ENCODE results near the gene CATSPER4. TPM values are rescaled to one million over a fixed set of nuclear protein-coding genes. Genes with fewer than 3 reads are reported as not detected.

The CATSPER4 gene
- total RNA-seq, 3 donors from 2014 or later (not counting 1 experiment from before 2014, with no cell fraction given) = not detected

DNA sequence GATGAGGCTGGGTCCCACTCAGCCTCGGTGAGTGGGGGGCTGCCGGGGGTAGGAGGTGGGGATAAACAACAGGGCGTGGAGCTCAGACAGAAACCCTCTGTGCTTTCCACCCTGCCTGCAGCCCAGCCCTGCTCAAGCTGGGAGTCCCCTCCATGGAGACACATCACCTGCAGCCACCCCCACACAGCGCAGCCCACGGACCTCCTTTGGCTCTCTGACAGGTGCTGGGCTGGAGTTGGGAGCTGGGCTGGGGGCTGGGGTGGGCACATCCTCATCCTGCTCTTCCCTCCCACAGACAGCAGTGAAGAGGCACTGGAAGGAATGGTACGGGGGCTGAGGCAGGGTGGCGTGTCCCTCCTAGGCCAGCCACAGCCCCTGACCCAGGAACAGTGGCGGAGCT lies 1.9 kb upstream of the CATSPER4 start:
- WGBS (ENCODE audit: insufficient coverage) = 93% methylated on average over 8 of the region's 8 CpGs
- Mint-ChIP-seq H3K9me3 (no peaks in the 10 kb centered on the region), H3K27ac (no peak overlapping the region), H3K27me3 (ENCODE audit: low read depth in 2 of 2) (peaks cover 0 to 3% of the 10 kb centered on the region in 2 donors), H3K4me1 (peaks cover 0 to 4% of the 10 kb centered on the region in 2 donors), H3K4me3 (no peak overlapping the region), H3K36me3 (no peaks in the 10 kb centered on the region)
- TF ChIP-seq, protein P1, sequence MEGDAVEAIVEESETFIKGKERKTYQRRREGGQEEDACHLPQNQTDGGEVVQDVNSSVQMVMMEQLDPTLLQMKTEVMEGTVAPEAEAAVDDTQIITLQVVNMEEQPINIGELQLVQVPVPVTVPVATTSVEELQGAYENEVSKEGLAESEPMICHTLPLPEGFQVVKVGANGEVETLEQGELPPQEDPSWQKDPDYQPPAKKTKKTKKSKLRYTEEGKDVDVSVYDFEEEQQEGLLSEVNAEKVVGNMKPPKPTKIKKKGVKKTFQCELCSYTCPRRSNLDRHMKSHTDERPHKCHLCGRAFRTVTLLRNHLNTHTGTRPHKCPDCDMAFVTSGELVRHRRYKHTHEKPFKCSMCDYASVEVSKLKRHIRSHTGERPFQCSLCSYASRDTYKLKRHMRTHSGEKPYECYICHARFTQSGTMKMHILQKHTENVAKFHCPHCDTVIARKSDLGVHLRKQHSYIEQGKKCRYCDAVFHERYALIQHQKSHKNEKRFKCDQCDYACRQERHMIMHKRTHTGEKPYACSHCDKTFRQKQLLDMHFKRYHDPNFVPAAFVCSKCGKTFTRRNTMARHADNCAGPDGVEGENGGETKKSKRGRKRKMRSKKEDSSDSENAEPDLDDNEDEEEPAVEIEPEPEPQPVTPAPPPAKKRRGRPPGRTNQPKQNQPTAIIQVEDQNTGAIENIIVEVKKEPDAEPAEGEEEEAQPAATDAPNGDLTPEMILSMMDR (IDR thresholded peaks at IDR 0.05) = no peak
- Histone ChIP-seq H3K4me1 (ENCODE audit: control insufficient read depth, insufficient read depth, low read length) (no peaks in the 10 kb centered on the region), H3K4me3 (ENCODE audit: low read length) (no peak overlapping the region), H3K36me3 (ENCODE audit: control insufficient read depth, insufficient read depth, low read length) (no peaks in the 10 kb centered on the region), H3K27me3 (ENCODE audit: control insufficient read depth, insufficient read depth, low read length) (no peaks in the 10 kb centered on the region), H3K27ac (ENCODE audit: low read length) (no peak overlapping the region), H3K9me3 (ENCODE audit: control insufficient read depth, insufficient read depth, low read length) (no peaks in the 10 kb centered on the region)
- DNase-seq (no peak), ATAC-seq (no peak)
- intact Hi-C loops (cut with micrococcal nuclease) = no loop called here

GRCh38 chr1:26189331-26189730 lies 1.1 kb upstream of the CATSPER4 start:
- Histone ChIP-seq H3K9me3 (ENCODE audit: control insufficient read depth, insufficient read depth, low read length) (no peaks in the 10 kb centered on the region), H3K27ac (ENCODE audit: low read length) (no peak overlapping the region), H3K36me3 (ENCODE audit: control insufficient read depth, insufficient read depth, low read length) (no peaks in the 10 kb centered on the region), H3K27me3 (ENCODE audit: control insufficient read depth, insufficient read depth, low read length) (no peaks in the 10 kb centered on the region), H3K4me3 (ENCODE audit: low read length) (no peak overlapping the region), H3K4me1 (ENCODE audit: control insufficient read depth, insufficient read depth, low read length) (no peaks in the 10 kb centered on the region)
- no peak overlapping the region for H3K27ac Mint-ChIP-seq
- ATAC-seq = no peak
- no peaks in the 10 kb centered on the region for H3K36me3 Mint-ChIP-seq
- TF ChIP-seq, protein P1 (IDR thresholded peaks at IDR 0.05) = no peak
- WGBS (ENCODE audit: insufficient coverage) = 87% methylated on average over 6 of the region's 6 CpGs
- no peaks in the 10 kb centered on the region for H3K9me3 Mint-ChIP-seq
- peaks cover 0 to 4% of the 10 kb centered on the region in 2 donors for H3K4me1 Mint-ChIP-seq
- DNase-seq = no peak
- H3K4me3 Mint-ChIP-seq = no peak overlapping the region
- intact Hi-C loops (cut with micrococcal nuclease) = no loop called here
- H3K27me3 Mint-ChIP-seq (ENCODE audit: low read depth in 2 of 2) = peaks cover 0 to 3% of the 10 kb centered on the region in 2 donors

DNA sequence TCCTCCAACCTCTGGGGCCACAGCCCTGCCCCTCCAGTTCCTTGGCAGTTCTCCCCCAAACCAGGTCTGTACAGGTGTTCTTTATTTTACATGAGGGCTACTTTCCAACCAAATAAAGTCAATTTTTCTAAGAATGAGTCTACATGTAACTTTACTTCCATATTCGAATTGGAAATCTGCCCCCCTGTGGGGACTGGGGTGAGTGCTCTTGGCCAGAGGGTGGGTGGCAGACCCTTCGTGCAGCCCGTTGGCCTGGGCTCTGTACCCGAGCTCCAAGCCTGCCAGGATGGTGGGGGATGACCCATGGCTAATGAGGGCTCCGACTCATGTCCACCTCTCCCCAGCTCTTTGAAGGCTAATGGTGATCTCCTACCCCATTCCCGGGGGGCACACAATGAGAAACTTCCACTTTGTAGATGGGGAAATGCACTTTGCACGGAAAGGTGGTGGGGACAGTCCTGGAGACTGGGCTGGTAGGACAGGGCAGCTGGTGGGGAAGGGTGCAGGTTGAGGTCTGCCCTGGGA lies 589 bp upstream of the CATSPER4 start:
- no peak overlapping the region for H3K4me3 ChIP-seq (ENCODE audit: low read length)
- WGBS (ENCODE audit: insufficient coverage) = 90% methylated on average over 7 of the region's 7 CpGs
- DNase-seq = no peak
- Mint-ChIP-seq H3K4me3 (no peak overlapping the region), H3K27ac (no peak overlapping the region), H3K27me3 (ENCODE audit: low read depth in 2 of 2) (peaks cover 0 to 3% of the 10 kb centered on the region in 2 donors), H3K36me3 (no peaks in the 10 kb centered on the region), H3K9me3 (no peaks in the 10 kb centered on the region), H3K4me1 (peaks cover 0 to 4% of the 10 kb centered on the region in 2 donors)
- intact Hi-C loops (cut with micrococcal nuclease) = no loop called here
- TF ChIP-seq, protein P1 (IDR thresholded peaks at IDR 0.05) = no peak
- no peaks in the 10 kb centered on the region for H3K4me1 ChIP-seq (ENCODE audit: control insufficient read depth, insufficient read depth, low read length)
- no peak overlapping the region for H3K27ac ChIP-seq (ENCODE audit: low read length)
- no peak for ATAC-seq
- H3K27me3 ChIP-seq (ENCODE audit: control insufficient read depth, insufficient read depth, low read length) = no peaks in the 10 kb centered on the region
- no peaks in the 10 kb centered on the region for H3K9me3 ChIP-seq (ENCODE audit: control insufficient read depth, insufficient read depth, low read length)
- H3K36me3 ChIP-seq (ENCODE audit: control insufficient read depth, insufficient read depth, low read length) = no peaks in the 10 kb centered on the region

DNA sequence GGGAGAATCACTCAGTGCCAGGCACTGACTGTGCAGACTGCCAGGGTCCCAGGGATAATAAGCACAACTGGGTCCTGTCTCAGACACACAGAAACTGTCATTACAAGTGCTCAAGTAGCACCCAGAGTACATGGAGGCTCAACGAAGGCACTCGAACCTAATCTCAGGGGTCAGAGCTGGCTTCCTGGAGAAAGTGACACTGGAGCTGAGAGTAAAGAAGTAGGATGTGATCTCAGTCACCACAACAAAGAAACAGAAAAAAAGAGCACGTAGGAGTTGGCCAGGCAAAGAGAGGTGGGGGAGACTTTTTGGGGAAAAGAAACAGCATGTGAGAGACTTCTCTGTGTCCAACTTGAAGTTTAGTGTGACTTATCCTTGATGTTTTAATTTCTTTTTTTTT lies 1.3 kb downstream of the CATSPER4 start:
- H3K4me3 Mint-ChIP-seq = no peak overlapping the region
- no peak overlapping the region for H3K27ac Mint-ChIP-seq
- no peak for ATAC-seq
- DNase-seq = no peak
- no peaks in the 10 kb centered on the region for H3K36me3 ChIP-seq (ENCODE audit: control insufficient read depth, insufficient read depth, low read length)
- H3K4me1 Mint-ChIP-seq = peaks cover 0 to 4% of the 10 kb centered on the region in 2 donors
- intact Hi-C loops (cut with micrococcal nuclease) = no loop called here
- H3K9me3 ChIP-seq (ENCODE audit: control insufficient read depth, insufficient read depth, low read length) = no peaks in the 10 kb centered on the region
- no peak overlapping the region for H3K27ac ChIP-seq (ENCODE audit: low read length)
- H3K27me3 ChIP-seq (ENCODE audit: control insufficient read depth, insufficient read depth, low read length) = no peaks in the 10 kb centered on the region
- H3K9me3 Mint-ChIP-seq = no peaks in the 10 kb centered on the region
- TF ChIP-seq, protein P1 (IDR thresholded peaks at IDR 0.05) = no peak
- no peaks in the 10 kb centered on the region for H3K36me3 Mint-ChIP-seq
- WGBS (ENCODE audit: insufficient coverage) = 11% methylated on average over 3 of the region's 3 CpGs
- H3K4me1 ChIP-seq (ENCODE audit: control insufficient read depth, insufficient read depth, low read length) = no peaks in the 10 kb centered on the region
- H3K27me3 Mint-ChIP-seq (ENCODE audit: low read depth in 2 of 2) = peaks cover 4 to 7% of the 10 kb centered on the region in 2 donors
- no peak overlapping the region for H3K4me3 ChIP-seq (ENCODE audit: low read length)
